ENCODE results near the gene RAB22A.
A peak's percentile ranks its signal among the peaks of the same experiment; 100 is the strongest.

Gene RAB22A

DNA sequence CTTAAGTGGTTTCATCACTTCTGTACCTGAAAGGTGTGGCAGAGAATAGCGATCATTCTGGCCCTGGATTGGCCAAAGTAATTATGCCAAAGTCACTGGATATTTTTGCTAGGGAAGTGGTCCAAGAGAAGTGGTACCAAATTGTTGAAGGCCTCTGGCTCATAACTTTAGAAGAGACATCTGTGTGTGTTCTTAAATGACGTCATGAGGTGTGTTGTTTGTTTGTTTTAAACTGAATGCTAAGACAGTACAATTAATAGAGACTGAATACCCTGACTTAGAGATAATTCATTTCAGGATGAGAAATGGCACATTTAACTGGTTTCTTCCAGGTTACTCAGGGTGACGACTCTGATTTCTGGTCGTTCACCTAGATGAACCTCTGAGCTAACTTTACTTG is 82.8 kb downstream of the RAB22A start:
- FAIRE-seq (no peak), DNase-seq (ENCODE audit: insufficient read length, low spot score) (no peak)
- TF ChIP-seq SPI1 (IDR thresholded peaks at IDR 0.05; ENCODE audit: low read depth, low read length) = no peak
- TF ChIP-seq TAF1 (IDR thresholded peaks at IDR 0.05; ENCODE audit: low read depth, low read length) = no peak
- no peak for TF ChIP-seq POU2F2 (IDR thresholded peaks at IDR 0.05; ENCODE audit: low read depth, low read length)
- TF ChIP-seq PAX5 (IDR thresholded peaks at IDR 0.05; ENCODE audit: insufficient read depth, low read length, severe bottlenecking) = no peak
- TF ChIP-seq POLR2A (IDR thresholded peaks at IDR 0.05; ENCODE audit: low read depth, low read length) = no peak
- no peak for TF ChIP-seq POLR2AphosphoS5 (IDR thresholded peaks at IDR 0.05; ENCODE audit: low read depth, low read length)

DNA sequence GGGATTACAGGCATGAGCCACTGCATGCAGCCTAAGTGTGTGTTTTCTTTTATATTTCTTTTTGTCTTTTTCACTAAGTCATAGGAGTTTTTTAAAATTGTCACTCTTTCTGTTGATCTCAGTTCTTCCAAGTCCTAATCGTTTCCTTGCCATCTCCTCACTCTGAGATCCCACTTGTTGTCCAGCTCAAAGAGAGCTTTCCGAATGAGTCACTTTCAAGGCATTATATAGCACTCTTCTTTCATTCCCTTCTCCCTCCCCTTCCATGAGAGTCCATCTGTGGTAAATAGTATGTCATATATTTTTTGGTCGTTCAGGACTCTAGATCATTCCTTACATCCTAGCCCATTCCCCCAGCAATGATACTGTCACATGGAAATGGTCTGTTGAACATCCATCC is 83.8 kb downstream of the RAB22A start:
- DNase-seq (ENCODE audit: insufficient read length, low spot score) = no peak
- TF ChIP-seq PAX5 (IDR thresholded peaks at IDR 0.05; ENCODE audit: insufficient read depth, low read length, severe bottlenecking) (no peak), SPI1 (IDR thresholded peaks at IDR 0.05; ENCODE audit: low read depth, low read length) (no peak), POLR2AphosphoS5 (IDR thresholded peaks at IDR 0.05; ENCODE audit: low read depth, low read length) (no peak), TAF1 (IDR thresholded peaks at IDR 0.05; ENCODE audit: low read depth, low read length) (no peak), POU2F2 (IDR thresholded peaks at IDR 0.05; ENCODE audit: low read depth, low read length) (no peak)
- no peak for FAIRE-seq

GRCh38 chr20:58394801-58395200 is 85.3 kb downstream of the RAB22A start:
- no peak for TF ChIP-seq SPI1 (IDR thresholded peaks at IDR 0.05; ENCODE audit: low read depth, low read length)
- no peak for TF ChIP-seq POU2F2 (IDR thresholded peaks at IDR 0.05; ENCODE audit: low read depth, low read length)
- no peak for TF ChIP-seq POLR2A (IDR thresholded peaks at IDR 0.05; ENCODE audit: low read depth, low read length)
- TF ChIP-seq POLR2AphosphoS5 (IDR thresholded peaks at IDR 0.05; ENCODE audit: low read depth, low read length) = no peak
- TF ChIP-seq PAX5 (IDR thresholded peaks at IDR 0.05; ENCODE audit: insufficient read depth, low read length, severe bottlenecking) = no peak
- no peak for TF ChIP-seq TAF1 (IDR thresholded peaks at IDR 0.05; ENCODE audit: low read depth, low read length)
- DNase-seq (ENCODE audit: insufficient read length, low spot score) (no peak), FAIRE-seq (no peak)

- TF ChIP-seq PAX5 (IDR thresholded peaks at IDR 0.05; ENCODE audit: insufficient read depth, low read length, severe bottlenecking) (no peak), SPI1 (IDR thresholded peaks at IDR 0.05; ENCODE audit: low read depth, low read length) (no peak), TAF1 (IDR thresholded peaks at IDR 0.05; ENCODE audit: low read depth, low read length) (no peak), POU2F2 (IDR thresholded peaks at IDR 0.05; ENCODE audit: low read depth, low read length) (no peak), POLR2AphosphoS5 (IDR thresholded peaks at IDR 0.05; ENCODE audit: low read depth, low read length) (no peak), POLR2A (IDR thresholded peaks at IDR 0.05; ENCODE audit: low read depth, low read length) (no peak)
- FAIRE-seq (no peak), DNase-seq (ENCODE audit: insufficient read length, low spot score) (no peak)
Measured at GRCh38 chr20:58395604-58396003, 86.1 kb downstream of the RAB22A start.

DNA sequence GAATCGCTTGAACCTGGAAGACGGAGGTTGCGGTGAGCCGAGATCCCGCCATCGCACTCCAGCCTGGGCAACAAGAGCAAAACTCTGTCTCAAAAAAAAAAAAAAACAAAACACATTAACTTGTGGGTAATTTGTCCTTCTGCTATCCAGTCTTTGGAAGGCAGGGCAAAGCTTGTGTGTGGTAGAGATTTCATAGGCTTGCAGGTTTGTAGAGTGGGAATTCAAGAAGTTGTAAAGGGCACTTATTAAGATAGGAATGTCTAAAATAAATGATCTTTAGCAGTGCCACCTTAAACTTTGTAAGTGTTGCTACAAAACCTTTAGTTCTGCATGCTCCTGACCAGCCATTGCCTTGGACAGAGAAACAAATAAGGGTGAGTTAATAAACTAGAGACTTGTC is 87.9 kb downstream of the RAB22A start:
- TF ChIP-seq POLR2A (IDR thresholded peaks at IDR 0.05; ENCODE audit: low read depth, low read length) (no peak), TAF1 (IDR thresholded peaks at IDR 0.05; ENCODE audit: low read depth, low read length) (no peak), POLR2AphosphoS5 (IDR thresholded peaks at IDR 0.05; ENCODE audit: low read depth, low read length) (no peak), SPI1 (IDR thresholded peaks at IDR 0.05; ENCODE audit: low read depth, low read length) (no peak), POU2F2 (IDR thresholded peaks at IDR 0.05; ENCODE audit: low read depth, low read length) (no peak)
- no peak for DNase-seq (ENCODE audit: insufficient read length, low spot score)
- no peak for FAIRE-seq

- DNase-seq (ENCODE audit: insufficient read length, low spot score) (no peak), FAIRE-seq (no peak)
- peak; percentile 51 for TF ChIP-seq PAX5 (IDR thresholded peaks at IDR 0.05; ENCODE audit: insufficient read depth, low read length, severe bottlenecking)
- TF ChIP-seq POU2F2 (IDR thresholded peaks at IDR 0.05; ENCODE audit: low read depth, low read length) = no peak
Measured at GRCh38 chr20:58398254-58398653, 88.7 kb downstream of the RAB22A start.

DNA sequence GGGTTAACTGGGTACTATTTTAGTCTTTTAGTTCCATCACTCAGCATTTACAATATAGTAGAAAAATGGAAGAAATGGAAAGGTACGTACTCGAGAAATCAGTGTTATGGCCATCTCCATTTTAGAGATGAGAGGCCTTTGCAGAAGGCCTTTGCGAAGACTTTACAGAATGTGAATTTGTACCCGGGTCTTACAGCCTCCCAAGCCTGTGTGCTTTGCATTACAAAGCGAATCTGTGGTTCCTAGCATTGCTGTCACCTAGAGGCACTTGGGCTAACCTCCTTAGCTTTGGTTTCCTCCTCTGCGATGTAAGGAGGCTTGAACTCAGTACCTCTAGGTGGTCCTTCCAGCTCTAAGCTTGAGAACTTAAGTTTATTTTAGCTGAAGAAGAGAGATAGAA is 90.4 kb downstream of the RAB22A start:
- TF ChIP-seq POLR2AphosphoS5 (IDR thresholded peaks at IDR 0.05; ENCODE audit: low read depth, low read length) = no peak
- no peak for TF ChIP-seq PAX5 (IDR thresholded peaks at IDR 0.05; ENCODE audit: insufficient read depth, low read length, severe bottlenecking)
- TF ChIP-seq POLR2A (IDR thresholded peaks at IDR 0.05; ENCODE audit: low read depth, low read length) = no peak
- TF ChIP-seq POU2F2 (IDR thresholded peaks at IDR 0.05; ENCODE audit: low read depth, low read length) = no peak
- no peak for TF ChIP-seq TAF1 (IDR thresholded peaks at IDR 0.05; ENCODE audit: low read depth, low read length)
- no peak for TF ChIP-seq SPI1 (IDR thresholded peaks at IDR 0.05; ENCODE audit: low read depth, low read length)
- no peak for DNase-seq (ENCODE audit: insufficient read length, low spot score)
- no peak for FAIRE-seq

- DNase-seq (ENCODE audit: insufficient read length, low spot score) (no peak), FAIRE-seq (no peak)
- TF ChIP-seq SPI1 (IDR thresholded peaks at IDR 0.05; ENCODE audit: low read depth, low read length) = no peak
- TF ChIP-seq POLR2AphosphoS5 (IDR thresholded peaks at IDR 0.05; ENCODE audit: low read depth, low read length) = no peak
- no peak for TF ChIP-seq POLR2A (IDR thresholded peaks at IDR 0.05; ENCODE audit: low read depth, low read length)
- TF ChIP-seq PAX5 (IDR thresholded peaks at IDR 0.05; ENCODE audit: insufficient read depth, low read length, severe bottlenecking) = no peak
- TF ChIP-seq TAF1 (IDR thresholded peaks at IDR 0.05; ENCODE audit: low read depth, low read length) = no peak
Measured at GRCh38 chr20:58401162-58401561, 91.6 kb downstream of the RAB22A start.

GRCh38 chr20:58402305-58402704 is 92.8 kb downstream of the RAB22A start:
- DNase-seq (ENCODE audit: insufficient read length, low spot score) (no peak), FAIRE-seq (no peak)
- TF ChIP-seq SPI1 (IDR thresholded peaks at IDR 0.05; ENCODE audit: low read depth, low read length) = 0 out of 2 replicates have a peak, but pooled peaks have one; percentile 8
- no peak for TF ChIP-seq PAX5 (IDR thresholded peaks at IDR 0.05; ENCODE audit: insufficient read depth, low read length, severe bottlenecking)

DNA sequence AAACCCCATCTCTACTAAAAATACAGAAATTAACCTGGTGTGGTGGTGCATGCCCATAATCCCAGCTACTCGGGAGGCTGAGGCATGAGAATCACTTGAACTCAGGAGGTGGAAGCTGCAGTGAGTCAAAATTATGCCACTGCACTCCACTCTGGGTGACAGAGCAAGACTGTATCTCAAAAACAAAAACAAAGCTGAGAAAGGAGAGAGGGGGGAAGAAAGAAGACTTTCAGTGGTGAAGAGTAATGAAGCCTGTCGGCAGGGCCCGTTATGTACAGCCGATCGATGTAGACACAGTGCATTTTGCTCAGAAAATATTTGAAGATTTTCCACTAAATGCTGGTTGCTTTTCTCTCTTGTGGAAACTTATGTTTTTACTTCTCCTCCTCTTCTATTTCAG is 93.3 kb downstream of the RAB22A start:
- TF ChIP-seq PAX5 (IDR thresholded peaks at IDR 0.05; ENCODE audit: insufficient read depth, low read length, severe bottlenecking) = no peak
- TF ChIP-seq POLR2AphosphoS5 (IDR thresholded peaks at IDR 0.05; ENCODE audit: low read depth, low read length) = no peak
- TF ChIP-seq POLR2A (IDR thresholded peaks at IDR 0.05; ENCODE audit: low read depth, low read length) = no peak
- TF ChIP-seq SPI1 (IDR thresholded peaks at IDR 0.05; ENCODE audit: low read depth, low read length) = no peak
- DNase-seq (ENCODE audit: insufficient read length, low spot score) = no peak
- FAIRE-seq = peak; percentile 69

DNA sequence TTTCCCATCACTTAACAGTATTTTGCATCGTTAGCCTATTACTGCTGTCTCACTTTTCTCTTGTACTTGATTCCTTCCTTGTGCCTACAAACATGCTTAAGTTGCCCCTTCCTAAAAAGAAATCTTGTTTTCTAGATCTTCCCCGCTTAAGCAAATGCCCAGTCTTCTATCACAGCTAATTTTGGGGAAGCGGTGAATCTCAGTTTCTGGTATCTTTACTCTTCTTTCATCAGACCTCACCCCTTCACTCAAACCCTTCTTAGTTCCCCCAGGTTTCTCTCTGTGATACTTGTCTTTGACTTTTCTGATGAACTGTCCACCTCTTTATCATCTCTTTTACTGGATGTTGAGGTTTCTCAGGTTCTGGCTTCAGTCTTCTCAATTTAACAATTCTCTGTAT is 93.8 kb downstream of the RAB22A start:
- DNase-seq (ENCODE audit: insufficient read length, low spot score) = no peak
- FAIRE-seq = no peak

More for the DNA sequence above, 93.8 kb downstream of the RAB22A start:
- TF ChIP-seq SPI1 (IDR thresholded peaks at IDR 0.05; ENCODE audit: low read depth, low read length) (peak; percentile 82), TAF1 (IDR thresholded peaks at IDR 0.05; ENCODE audit: low read depth, low read length) (no peak), PAX5 (IDR thresholded peaks at IDR 0.05; ENCODE audit: insufficient read depth, low read length, severe bottlenecking) (no peak), POLR2AphosphoS5 (IDR thresholded peaks at IDR 0.05; ENCODE audit: low read depth, low read length) (no peak)

Data from GM12891 (cell line).